ENCODE measurements around the gene REPS2. TPM values are rescaled to one million over a fixed set of nuclear protein-coding genes. Genes with fewer than 3 reads are reported as not detected.

Gene REPS2
- total RNA-seq, 4 donors from 2014 or later = 3.6 to 8.7 (median 5.6) TPM

- H3K27ac ChIP-seq = no peak overlapping the region
- H3K36me3 ChIP-seq = no peaks in the 10 kb centered on the region
- TF ChIP-seq CTCF (IDR thresholded peaks at IDR 0.05) (no peak), POLR2A (IDR thresholded peaks at IDR 0.05) (no peak)
- H3K27me3 ChIP-seq = no peaks in the 10 kb centered on the region
- H3K9me3 ChIP-seq = no peaks in the 10 kb centered on the region
- no peaks in the 10 kb centered on the region for H3K4me1 ChIP-seq
- DNase-seq = no peak
- H3K4me3 ChIP-seq = no peak overlapping the region
These were observed 135.5 kb downstream of the REPS2 start for GRCh38 chrX:17081968-17082367.

DNA sequence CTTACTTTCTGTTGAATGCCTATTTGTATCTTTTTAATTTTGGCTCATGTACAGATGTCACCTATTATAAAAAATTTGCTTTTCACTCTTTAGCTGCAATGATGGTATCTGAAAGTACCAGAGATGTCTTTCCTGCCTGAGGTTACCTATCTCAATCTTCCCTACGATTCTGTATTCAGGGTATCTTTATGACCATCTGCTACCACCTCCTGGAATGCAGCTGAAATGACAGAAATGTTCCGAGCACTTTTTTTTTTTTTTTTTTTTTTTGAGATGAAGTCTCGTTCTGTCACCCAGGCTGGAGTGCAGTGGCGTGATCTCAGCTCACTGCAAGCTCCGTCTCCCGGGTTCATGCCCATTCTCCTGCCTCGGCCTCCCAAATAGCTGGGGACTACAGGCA, 136.4 kb downstream of the REPS2 start:
- TF ChIP-seq POLR2A (IDR thresholded peaks at IDR 0.05) (no peak), CTCF (IDR thresholded peaks at IDR 0.05) (peak in 1 of 6 experiments; percentile 10)
- DNase-seq = no peak
- Histone ChIP-seq H3K36me3 (no peaks in the 10 kb centered on the region), H3K4me1 (no peaks in the 10 kb centered on the region), H3K27ac (no peak overlapping the region), H3K27me3 (no peaks in the 10 kb centered on the region), H3K9me3 (no peaks in the 10 kb centered on the region), H3K4me3 (no peak overlapping the region)

DNA sequence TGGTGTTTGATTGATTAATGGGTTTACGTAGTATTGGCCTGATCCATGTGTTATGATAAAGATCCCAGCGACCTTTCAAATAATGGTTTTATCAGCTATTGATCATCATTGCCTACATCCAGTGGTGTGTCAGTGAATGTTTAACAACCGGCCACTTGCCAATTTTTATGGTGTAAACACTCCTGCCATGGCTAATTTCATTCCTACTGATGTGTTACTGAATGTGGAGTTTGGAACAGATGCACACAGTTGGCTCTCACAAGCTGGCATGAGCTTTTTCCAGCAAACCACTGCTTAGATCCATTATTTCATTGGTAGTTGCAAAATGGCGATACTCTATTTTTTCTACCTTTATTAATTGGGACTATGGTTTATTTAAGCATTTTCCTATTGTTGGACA, 139.9 kb downstream of the REPS2 start:
- DNase-seq = no peak
- Histone ChIP-seq H3K36me3 (no peaks in the 10 kb centered on the region), H3K4me1 (no peaks in the 10 kb centered on the region), H3K9me3 (no peaks in the 10 kb centered on the region), H3K4me3 (no peak overlapping the region), H3K27me3 (no peaks in the 10 kb centered on the region), H3K27ac (no peak overlapping the region)
- TF ChIP-seq POLR2A (IDR thresholded peaks at IDR 0.05) (no peak), CTCF (IDR thresholded peaks at IDR 0.05) (no peak)

GRCh38 chrX:17095161-17095560, 148.7 kb downstream of the REPS2 start:
- Histone ChIP-seq H3K4me1 (no peaks in the 10 kb centered on the region), H3K27ac (no peak overlapping the region), H3K36me3 (no peaks in the 10 kb centered on the region), H3K9me3 (no peaks in the 10 kb centered on the region), H3K4me3 (no peak overlapping the region), H3K27me3 (no peaks in the 10 kb centered on the region)
- no peak for DNase-seq
- TF ChIP-seq POLR2A (IDR thresholded peaks at IDR 0.05) (no peak), CTCF (IDR thresholded peaks at IDR 0.05) (no peak)

DNA sequence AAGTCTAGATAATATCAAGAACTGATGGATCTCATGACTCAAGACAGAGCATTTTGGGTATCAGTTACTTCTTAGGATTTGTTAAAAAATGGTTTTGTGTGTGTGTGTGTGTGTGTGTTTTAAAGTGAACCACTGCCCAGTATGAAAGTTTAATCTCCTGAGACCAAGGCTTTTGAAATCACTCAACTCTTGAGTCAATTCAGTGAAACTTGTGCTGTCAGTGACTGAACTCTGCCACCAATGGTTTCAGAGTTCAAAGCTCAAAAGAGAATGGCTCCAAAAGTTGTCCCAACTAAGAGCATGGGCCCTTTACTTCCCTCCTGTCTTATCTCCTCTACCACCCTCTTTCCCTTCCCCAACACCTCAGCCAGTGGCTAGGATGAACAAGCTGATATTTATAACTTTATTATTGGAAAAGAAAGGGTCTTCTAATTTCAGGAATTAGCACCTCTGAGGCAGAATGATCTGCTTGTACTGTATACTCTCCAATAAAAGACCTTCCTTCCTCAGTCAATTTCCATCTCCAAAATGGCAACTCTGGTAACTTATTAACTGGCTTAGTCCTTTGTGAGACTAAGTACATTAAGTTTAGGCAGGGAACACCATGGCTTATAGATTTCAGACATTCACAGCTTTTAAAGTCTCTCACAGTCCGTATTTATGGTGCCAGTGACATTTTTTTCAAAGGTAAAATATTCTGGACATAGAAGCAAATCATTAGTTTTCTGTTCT, 152.2 kb downstream of the REPS2 start:
- Histone ChIP-seq H3K4me3 (no peak overlapping the region), H3K9me3 (no peaks in the 10 kb centered on the region), H3K27me3 (no peaks in the 10 kb centered on the region), H3K27ac (no peak overlapping the region), H3K36me3 (no peaks in the 10 kb centered on the region), H3K4me1 (no peaks in the 10 kb centered on the region)
- TF ChIP-seq CTCF (IDR thresholded peaks at IDR 0.05) (no peak), POLR2A (IDR thresholded peaks at IDR 0.05) (no peak)
- DNase-seq = no peak
